HCT116 (cell line): ENCODE data around the gene GRXCR1. TPM values are rescaled to one million over a fixed set of nuclear protein-coding genes. Genes with fewer than 3 reads are reported as not detected.

ENCODE experiments used
- ATAC-seq: fragments of 200-7000 bp; cut with Tn5 transposase; 2 replicates; pipeline ENCODE4 v1.9.1; 2020; ENCODE audit warnings: mild to moderate bottlenecking, moderate library complexity
- BruUV-seq: library from RNA; stranded (reverse); fragments of 400-500 nt; replicated peaks from 2 replicates; lab custom pipeline; 2021; lab: Mats Ljungman, UMichigan
- CTCF ChIA-PET: fragments of 300-600 bp; sonication (Branson Sonifier 250); formaldehyde crosslinking; loops from one replicate; lab custom pipeline; 2021; ENCODE audit warnings: antibody characterized with exemption; lab: Charles Lee
- POLR2A ChIA-PET: fragments of 300-600, 350-600 bp; sonication (Branson Sonifier 250); formaldehyde crosslinking; loops from one replicate; lab custom pipeline; 2021; ENCODE audit warnings: antibody characterized with exemption; lab: Charles Lee
- RAD21 ChIA-PET, 2 experiments: fragments of 300-600 bp; sonication (Branson Sonifier 250); formaldehyde crosslinking; loops; one replicate each; lab custom pipeline; 2023; ENCODE audit warnings: low total read pairs in 2 of 2; ENCODE audit not compliant: uncharacterized antibody in 2 of 2, unreplicated experiment in 2 of 2, low non-redundant PET in 1 of 2; lab: Charles Lee
- DNase-seq: peaks from one replicate; pipeline ENCODE4 v3.0.0-alpha.2; 2010; ENCODE audit warnings: low read depth, low spot score
- H2AFZ ChIP-seq: fragments of 200-600 bp; shearing (Covaris generic), sonication (generic); 2 replicates; pipeline ENCODE4 v1.6.1; 2017; ENCODE audit warnings: low read depth, mixed run types, mixed read lengths, antibody characterized with exemption, low read length; ENCODE audit not compliant: poor library complexity, severe bottlenecking
- H3K27ac ChIP-seq: 2 replicates; pipeline ENCODE4 v1.5.1; 2012; ENCODE audit warnings: low read depth, low read length
- H3K27me3 ChIP-seq: fragments of 200-600 bp; sonication (generic); 2 replicates; pipeline ENCODE4 v1.6.1; 2016; ENCODE audit warnings: mixed run types, low read length, mixed read lengths; ENCODE audit not compliant: insufficient read depth
- H3K36me3 ChIP-seq, 2 experiments: fragments of 200-500 bp in 1 of 2; fragments of 200-600 bp in 1 of 2; sonication (Bioruptor generic) in 1 of 2; sonication (generic) in 1 of 2; 2 replicates each; pipeline versions ENCODE4 v1.5.1 to v1.6.1; 2014 to 2016; ENCODE audit warnings: low read length in 2 of 2, inconsistent platforms in 1 of 2, mixed read lengths in 1 of 2, mixed run types in 1 of 2; ENCODE audit not compliant: insufficient read depth in 2 of 2, control insufficient read depth in 1 of 2
- H3K4me1 ChIP-seq, 2 experiments: fragments of 200-600 bp in 1 of 2; sonication (generic) in 1 of 2; 2 replicates each; pipeline versions ENCODE4 v1.5.1 to v1.6.1; 2012 to 2017; ENCODE audit warnings: low read length in 2 of 2, inconsistent platforms in 1 of 2, mild to moderate bottlenecking in 1 of 2, mixed read lengths in 1 of 2, mixed run types in 1 of 2, moderate library complexity in 1 of 2; ENCODE audit not compliant: insufficient read depth in 2 of 2, control insufficient read depth in 1 of 2
- H3K4me2 ChIP-seq: fragments of 200-600 bp; sonication (generic); 2 replicates; pipeline ENCODE4 v1.6.1; 2017; ENCODE audit warnings: mixed run types, low read length, mixed read lengths
- H3K4me3 ChIP-seq, 2 experiments: fragments of 200-600 bp in 1 of 2; sonication (generic) in 1 of 2; replicated peaks in 1 of 2; 2 replicates each; pipeline ENCODE4 v1.5.1; 2011 to 2016; ENCODE audit warnings: low read length in 2 of 2, control low read depth in 1 of 2, low read depth in 1 of 2, mild to moderate bottlenecking in 1 of 2, mixed read lengths in 1 of 2, mixed run types in 1 of 2
- H3K79me2 ChIP-seq: fragments of 200-600 bp; sonication (generic); 2 replicates; pipeline ENCODE4 v1.6.1; 2017; ENCODE audit warnings: mild to moderate bottlenecking, mixed run types, low read length, moderate library complexity, mixed read lengths; ENCODE audit not compliant: insufficient read depth
- H3K9ac ChIP-seq: fragments of 200-600 bp; sonication (generic); 2 replicates; pipeline ENCODE4 v1.6.1; 2016; ENCODE audit warnings: low read length, mixed read lengths
- H3K9me2 ChIP-seq: fragments of 200-600 bp; sonication (generic), shearing (Covaris generic); 2 replicates; pipeline ENCODE4 v1.6.1; 2017; ENCODE audit warnings: mixed run types, mild to moderate bottlenecking, moderate library complexity; ENCODE audit not compliant: insufficient read depth
- H3K9me3 ChIP-seq, 2 experiments: fragments of 200-500 bp in 1 of 2; fragments of 200-600 bp in 1 of 2; sonication (Bioruptor generic) in 1 of 2; sonication (generic) in 1 of 2; 2 replicates each; pipeline ENCODE4 v1.6.1; 2014 to 2017; ENCODE audit warnings: low read length in 2 of 2, mixed read lengths in 2 of 2, inconsistent platforms in 1 of 2, low read depth in 1 of 2, mild to moderate bottlenecking in 1 of 2, mixed run types in 1 of 2, moderate library complexity in 1 of 2; ENCODE audit not compliant: control insufficient read depth in 1 of 2, insufficient read depth in 1 of 2
- H4K20me1 ChIP-seq: fragments of 200-600 bp; sonication (generic), shearing (Covaris generic); 2 replicates; pipeline ENCODE4 v1.6.1; 2017; ENCODE audit warnings: mixed run types, mild to moderate bottlenecking, moderate library complexity; ENCODE audit not compliant: insufficient read depth
- ATF3 ChIP-seq: IDR thresholded peaks from 2 replicates; pipeline ENCODE4 v1.6.1; 2012
- CTCF ChIP-seq, 3 experiments: fragments of 200-600 bp in 1 of 3; sonication (generic) in 1 of 3; IDR thresholded peaks in 2 of 3; conservative IDR thresholded peaks in 1 of 3; 2 replicates each; pipeline ENCODE4 v1.5.1; 2012 to 2017; ENCODE audit warnings: low read depth in 2 of 3, low read length in 2 of 3, antibody characterized with exemption in 1 of 3, borderline replicate concordance in 1 of 3, control low read depth in 1 of 3, mild to moderate bottlenecking in 1 of 3, mixed read lengths in 1 of 3, mixed run types in 1 of 3, moderate library complexity in 1 of 3; ENCODE audit not compliant: insufficient read depth in 1 of 3
- EGR1 ChIP-seq: IDR thresholded peaks from 2 replicates; pipeline ENCODE4 v1.6.1; 2012; ENCODE audit warnings: low read depth
- ELF1 ChIP-seq: IDR thresholded peaks from 2 replicates; pipeline ENCODE4 v1.6.1; 2012; ENCODE audit warnings: low read depth, borderline replicate concordance
- EZH2phosphoT487 ChIP-seq: fragments of 200-600 bp; IDR thresholded peaks from 2 replicates; pipeline ENCODE4 v1.6.1; 2018; ENCODE audit warnings: antibody characterized with exemption, borderline replicate concordance
- FOSL1 ChIP-seq: IDR thresholded peaks from 2 replicates; pipeline ENCODE4 v1.6.1; 2012; ENCODE audit warnings: low read depth
- JUND ChIP-seq: IDR thresholded peaks from 2 replicates; pipeline ENCODE4 v1.6.1; 2012
- MAX ChIP-seq: IDR thresholded peaks from 2 replicates; pipeline ENCODE4 v1.6.1; 2012
- POLR2A ChIP-seq: IDR thresholded peaks from 2 replicates; pipeline ENCODE4 v1.7.0; 2011; ENCODE audit warnings: borderline replicate concordance; ENCODE audit not compliant: insufficient read depth, insufficient read length; ENCODE audit errors: extremely low read depth
- POLR2AphosphoS5 ChIP-seq: IDR thresholded peaks from 2 replicates; pipeline ENCODE4 v1.6.1; 2011; ENCODE audit warnings: mild to moderate bottlenecking, low read depth, low read length, moderate library complexity
- RAD21 ChIP-seq: IDR thresholded peaks from 2 replicates; pipeline ENCODE4 v1.6.1; 2012; ENCODE audit warnings: low read depth, mild to moderate bottlenecking
- REST ChIP-seq: IDR thresholded peaks from 2 replicates; pipeline ENCODE4 v1.6.1; 2012; ENCODE audit warnings: low read depth
- SP1 ChIP-seq: IDR thresholded peaks from 2 replicates; pipeline ENCODE4 v1.6.1; 2012; ENCODE audit warnings: low read depth
- SRF ChIP-seq: IDR thresholded peaks from 2 replicates; pipeline ENCODE4 v1.6.1; 2012; ENCODE audit warnings: low read depth
- TCF7L2 ChIP-seq: IDR thresholded peaks from 2 replicates; pipeline ENCODE4 v1.7.0; 2011; ENCODE audit warnings: borderline replicate concordance, inconsistent platforms; ENCODE audit not compliant: insufficient read depth, insufficient read length; ENCODE audit errors: extremely low read depth
- ZNF274 ChIP-seq: fragments of 200-500 bp; sonication (Bioruptor generic); IDR thresholded peaks from 2 replicates; pipeline ENCODE4 v1.6.1; 2014; ENCODE audit warnings: mild to moderate bottlenecking, low read depth, low read length, inconsistent platforms
- intact Hi-C: fragments of 100-400 bp; cut with micrococcal nuclease; formaldehyde crosslinking; loops from 2 replicates; pipeline ENCODE4 v1.10.0; 2022
- total RNA-seq: library from RNA; stranded (reverse); gene quantifications from one replicate; pipeline ENCODE4 v1.2.1, GENCODE V29; 2021; ENCODE audit not compliant: unreplicated experiment

GRXCR1 gene
- total RNA-seq, 1 experiment from 2014 or later: not detected

- BruUV-seq: no TSS peak
- H3K9me3 ChIP-seq: peaks cover 0 to 15% of the 10 kb centered on the region in 2 experiments; a peak in 2 of 4 replicates
- ChIA-PET CTCF (no interaction called here), POLR2A (no interaction called here), RAD21 (no interaction called here)
- H3K27me3 ChIP-seq: no peaks in the 10 kb centered on the region
- H3K9me2 ChIP-seq: no peaks in the 10 kb centered on the region
- no peak overlapping the region for H3K27ac ChIP-seq
- TF ChIP-seq MAX (no peak), POLR2A (no peak), POLR2AphosphoS5 (no peak), ELF1 (no peak), JUND (no peak), EZH2phosphoT487 (no peak), REST (no peak), EGR1 (no peak), SRF (no peak), CTCF (IDR thresholded peaks at IDR 0.05 in 2 of 3, conservative IDR thresholded peaks at IDR 0.05 in 1 of 3; ENCODE audit: borderline replicate concordance in 1 of 3, insufficient read depth in 1 of 3, low read depth in 2 of 3, low read length in 2 of 3) (no peak), FOSL1 (no peak), ATF3 (no peak), ZNF274 (no peak), SP1 (no peak), TCF7L2 (no peak), RAD21 (no peak)
- no peaks in the 10 kb centered on the region for H3K79me2 ChIP-seq
- H3K9ac ChIP-seq: no peak overlapping the region
- H3K4me1 ChIP-seq: no peaks in the 10 kb centered on the region
- no peaks in the 10 kb centered on the region for H3K36me3 ChIP-seq
- ATAC-seq (no peak), DNase-seq (no peak)
- H3K4me2 ChIP-seq: no peak overlapping the region
- H3K4me3 ChIP-seq: no peak overlapping the region
- intact Hi-C loops: no loop called here
- H2AFZ ChIP-seq: no peak overlapping the region
- no peaks in the 10 kb centered on the region for H4K20me1 ChIP-seq
Measured at GRCh38 chr4:42942216-42942615, 49.7 kb downstream of the GRXCR1 start.
